NCI-H2107 treated with DMSO at 0.1 percent for 48 hours (cell line): Measurements from ENCODE around the gene SLC24A1.
"Not testable (repeated sequence)": the region's sequence is repeated elsewhere in the genome, so short reads cannot be mapped to it uniquely, and the experiment has no call there.

Source experiments
- DNase-seq: peaks from one replicate; lab custom pipeline; 2025; ENCODE audit not compliant: unreplicated experiment; lab: John Stamatoyannopoulos, UW

The SLC24A1 gene

DNA sequence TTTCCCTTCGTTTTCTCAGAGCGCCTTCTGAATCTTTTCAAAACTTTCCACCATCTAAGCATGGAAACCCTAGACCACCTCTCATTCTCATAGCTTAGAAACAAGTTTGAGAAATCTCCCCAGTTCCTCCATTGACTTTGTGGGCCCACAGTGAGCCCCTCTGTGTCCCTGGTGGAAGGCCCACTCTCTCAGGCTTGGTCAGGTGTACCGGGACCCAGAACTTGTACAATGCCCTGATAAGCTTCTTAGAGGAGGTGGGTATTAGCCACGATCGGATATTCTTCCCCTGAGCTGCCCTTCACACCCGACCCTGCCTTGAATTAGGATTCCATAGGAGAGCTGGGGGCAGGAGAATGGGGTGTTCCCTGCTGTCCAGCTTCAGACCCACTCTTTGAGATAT lies at the start of gene SLC24A1:
SLC24A1 (plus strand) TSS at position 301 of the 400 bp plus-strand sequence. CDS start 2,143 bp downstream, outside the sequence.
- no peak for DNase-seq

DNA sequence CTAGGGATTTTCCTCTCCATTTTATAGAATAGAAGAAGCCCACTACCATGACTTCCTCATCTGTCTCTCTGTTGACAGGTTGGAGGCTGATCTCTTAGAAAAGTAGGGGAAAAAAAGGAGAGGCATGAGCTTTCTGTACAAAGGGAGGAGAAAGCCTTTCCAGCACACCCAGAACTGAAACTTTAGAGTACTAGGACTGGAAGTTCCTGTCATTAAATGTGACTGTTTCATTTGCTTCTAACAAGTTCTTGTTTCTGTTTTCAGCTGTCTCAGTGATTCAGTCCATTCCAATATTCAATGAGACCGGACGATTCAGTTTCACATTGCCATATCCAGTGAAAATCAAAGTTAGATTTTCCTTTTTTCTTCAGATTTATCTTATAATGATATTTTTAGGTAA lies 49.8 kb upstream of the SLC24A1 start:
- no peak for DNase-seq

DNA sequence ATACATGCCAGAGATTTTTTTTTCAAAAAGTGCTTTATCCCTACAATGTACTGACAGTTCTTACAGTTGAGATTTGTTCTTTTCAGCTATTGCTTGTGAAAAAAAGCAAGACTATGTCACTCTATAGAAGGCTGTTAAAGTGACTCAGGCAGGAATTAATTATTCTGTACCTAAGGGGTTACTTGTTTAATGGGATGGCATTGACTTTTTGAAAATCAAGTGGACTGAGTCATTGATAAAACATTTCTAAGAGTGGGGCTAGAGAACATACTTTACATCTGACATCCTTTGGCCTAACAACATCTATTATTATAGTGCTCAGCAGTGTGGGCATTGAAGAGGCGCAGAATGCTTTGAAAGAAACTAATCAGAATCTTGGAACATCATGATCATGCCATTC lies 45.1 kb upstream of the SLC24A1 start:
- no peak for DNase-seq

DNA sequence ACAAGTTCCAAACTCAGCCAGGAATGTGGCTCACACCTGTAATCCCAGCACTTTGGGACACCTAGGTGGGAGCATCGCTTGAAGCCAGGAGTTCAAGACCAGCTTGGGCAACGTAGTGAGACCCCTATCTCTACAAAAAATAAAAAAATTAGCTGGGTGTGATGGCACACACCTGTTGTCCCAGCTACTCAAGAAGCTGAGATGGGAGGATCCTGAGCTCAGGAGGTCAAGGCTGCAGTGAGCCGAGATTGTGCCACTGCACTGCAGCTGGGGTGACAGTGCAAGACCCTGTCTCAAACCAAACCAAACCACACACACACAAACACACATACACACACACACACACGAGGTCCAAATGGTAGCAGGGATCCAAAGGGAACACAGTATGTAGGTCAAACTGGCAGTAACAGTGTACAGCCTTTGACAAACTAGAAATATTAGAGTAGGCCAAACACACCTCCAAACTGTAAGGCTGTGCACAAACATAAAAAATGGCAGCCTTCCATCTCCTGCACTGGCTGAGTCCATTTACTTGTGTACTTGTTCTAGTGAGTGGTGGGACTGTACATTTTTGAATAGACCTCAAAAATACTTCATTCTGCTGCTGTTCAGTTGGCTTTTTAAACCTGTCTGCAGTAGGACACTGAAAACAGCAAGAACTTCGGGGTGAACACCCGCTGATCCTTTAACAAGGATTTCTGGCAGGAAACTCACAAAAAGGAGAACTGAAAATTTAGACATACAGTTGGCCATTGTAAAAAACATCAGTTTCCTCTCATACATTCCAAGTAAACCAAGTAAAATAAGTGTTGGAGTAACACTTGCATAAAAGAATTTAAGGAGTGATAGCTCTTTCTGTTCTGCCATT lies 44.4 kb upstream of the SLC24A1 start:
- DNase-seq: no peak

DNA sequence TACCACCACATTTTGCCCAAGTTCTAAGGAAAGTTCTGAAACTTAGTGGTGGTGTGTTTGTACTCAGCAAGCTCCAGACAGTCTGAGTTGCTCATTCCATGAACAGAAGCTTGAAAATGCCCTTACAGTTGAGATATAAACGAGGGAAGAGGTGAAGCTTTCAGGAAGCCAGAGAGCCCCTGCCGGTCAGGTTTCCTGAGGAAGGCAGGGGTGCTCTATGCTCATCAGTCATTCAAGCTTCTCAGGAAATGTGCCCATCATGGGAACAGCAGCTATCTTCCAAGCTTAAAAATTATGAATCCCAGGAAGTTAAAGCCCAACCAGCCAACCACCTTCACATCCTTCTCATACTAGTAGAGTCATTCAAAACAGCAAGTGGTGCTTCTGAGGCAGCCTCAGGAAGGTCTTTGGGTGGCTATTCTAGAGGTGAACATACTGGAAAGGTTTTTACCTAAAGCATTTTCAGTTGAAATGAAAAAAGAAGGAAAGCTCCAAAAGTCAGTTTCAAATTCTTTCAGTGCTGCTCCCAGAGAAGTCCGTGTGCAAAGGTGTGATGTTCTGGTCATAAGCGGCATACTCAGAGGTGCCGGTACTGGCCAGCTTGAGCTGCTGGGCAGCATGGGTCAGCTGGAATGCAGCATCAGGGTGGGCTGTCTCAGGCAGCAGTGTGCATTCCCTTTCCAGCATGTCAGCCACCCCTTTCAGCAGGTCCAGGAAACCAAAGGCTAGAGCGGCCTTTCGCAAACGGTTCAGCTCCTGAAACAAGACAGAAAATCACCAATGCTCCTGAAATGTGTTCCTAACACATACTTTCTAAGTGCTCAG lies 42.6 kb upstream of the SLC24A1 start:
- DNase-seq: no peak

DNA sequence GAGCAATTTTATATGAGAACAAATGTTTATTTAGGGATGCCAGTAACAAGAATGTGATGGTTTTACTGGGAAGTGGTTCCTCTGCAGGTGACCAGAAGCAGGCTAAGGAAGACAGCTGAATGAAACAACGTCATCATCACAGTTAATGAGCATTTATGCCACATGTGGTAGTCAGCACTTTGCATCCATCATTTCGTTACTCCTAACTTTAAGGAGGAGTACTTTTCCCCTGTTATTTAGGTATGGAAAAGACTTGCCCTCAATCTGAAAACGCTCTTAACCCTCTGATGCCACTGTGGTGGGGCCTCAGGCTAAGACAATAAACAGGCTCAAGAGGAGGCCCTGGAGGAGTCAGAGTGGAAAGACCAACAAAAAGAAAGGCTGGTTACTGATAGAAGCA lies 42.0 kb upstream of the SLC24A1 start:
- DNase-seq: no peak

DNA sequence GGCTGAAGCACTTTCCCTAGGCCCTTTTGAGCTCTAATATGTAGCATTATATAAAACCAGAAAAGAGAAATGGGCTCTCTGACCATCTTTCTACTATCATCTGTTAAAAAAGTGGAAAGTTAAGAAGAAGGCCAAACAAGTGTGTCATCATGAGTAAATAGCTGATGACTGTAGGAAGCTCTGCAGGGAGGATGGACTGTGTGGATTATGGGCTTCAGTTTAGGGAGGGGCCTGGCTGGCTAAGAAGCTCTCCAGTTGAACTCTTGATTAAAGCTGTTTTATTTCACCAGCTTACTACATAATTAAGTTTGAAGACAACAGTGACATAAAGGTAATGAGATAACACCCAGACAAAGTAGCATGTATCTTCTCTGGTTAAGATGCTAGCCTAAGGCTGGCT lies 41.5 kb upstream of the SLC24A1 start:
- no peak for DNase-seq

DNA sequence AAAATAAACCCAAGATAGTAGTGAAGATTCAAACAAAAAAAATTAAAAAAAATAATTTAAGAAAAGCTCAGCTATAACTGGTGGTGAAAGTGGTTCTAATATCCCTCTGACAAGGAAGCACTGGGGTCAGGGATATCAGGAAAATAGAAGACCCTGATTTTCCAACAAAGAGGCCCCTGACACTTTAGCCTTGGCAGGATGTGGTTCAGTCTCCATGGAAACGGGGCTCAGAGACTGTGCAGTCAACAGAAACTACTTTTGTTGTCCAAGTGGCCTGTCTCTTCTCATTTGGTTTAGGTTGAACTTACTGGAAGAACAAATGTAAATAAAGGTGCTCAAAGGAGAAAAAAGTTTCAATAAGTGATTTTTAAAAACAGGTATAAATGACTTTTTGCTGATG lies 38.0 kb upstream of the SLC24A1 start:
- no peak for DNase-seq

DNA sequence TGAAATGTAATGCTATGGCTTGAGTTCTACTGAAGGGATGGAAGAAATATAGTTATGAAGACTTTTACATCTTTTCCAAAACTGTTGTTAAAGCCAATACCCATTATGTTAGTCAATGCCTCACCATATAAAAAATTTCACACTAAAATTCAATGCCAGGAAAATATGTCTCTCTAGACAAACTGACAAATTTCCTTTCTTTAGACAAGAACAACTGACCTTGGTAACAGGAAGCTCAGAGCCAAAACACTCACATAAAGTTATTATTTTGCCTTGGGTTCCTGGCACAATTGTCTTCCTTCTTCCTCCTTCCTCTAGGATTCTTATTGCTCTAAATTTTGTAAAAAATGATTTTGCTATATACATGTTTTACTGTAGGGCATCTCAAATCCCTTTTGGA lies 37.5 kb upstream of the SLC24A1 start:
- no peak for DNase-seq

DNA sequence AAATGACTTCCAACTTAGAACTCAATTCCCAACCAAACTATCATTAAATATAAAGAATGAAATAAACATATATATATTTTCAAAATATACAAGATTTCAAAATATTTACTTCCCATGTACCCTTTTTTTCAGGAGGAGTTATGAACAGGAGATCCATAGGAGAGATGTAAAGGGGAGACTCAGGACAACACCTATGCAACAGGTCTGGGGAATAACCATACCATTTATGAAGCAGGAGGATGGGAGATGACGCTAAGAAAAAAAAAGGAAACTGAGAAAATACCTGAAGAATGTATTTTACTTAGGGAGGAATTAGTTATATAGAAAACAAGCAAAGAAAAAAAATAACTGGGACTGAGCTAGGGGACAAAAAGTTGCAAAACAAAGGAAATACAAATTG lies 34.6 kb upstream of the SLC24A1 start:
- DNase-seq: no peak

DNA sequence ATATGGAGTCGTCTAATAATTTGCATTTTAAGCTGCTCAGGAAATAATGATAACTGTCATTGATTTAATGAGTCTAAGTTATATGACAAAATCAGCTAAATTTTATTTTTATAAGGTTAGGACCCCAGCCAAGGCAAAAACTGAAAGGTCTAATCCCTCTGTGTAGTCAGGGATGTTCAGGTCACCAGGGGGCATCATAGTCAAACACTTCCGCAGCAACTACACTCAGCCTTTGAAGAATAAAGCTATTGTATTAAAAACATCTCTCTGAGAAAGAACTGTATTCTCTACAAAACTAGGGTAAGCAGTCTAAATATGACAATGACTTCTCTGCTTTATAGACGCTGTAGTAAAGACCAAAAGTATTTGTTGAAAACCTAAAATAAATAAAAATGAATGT lies 25.8 kb upstream of the SLC24A1 start:
- DNase-seq: no peak

DNA sequence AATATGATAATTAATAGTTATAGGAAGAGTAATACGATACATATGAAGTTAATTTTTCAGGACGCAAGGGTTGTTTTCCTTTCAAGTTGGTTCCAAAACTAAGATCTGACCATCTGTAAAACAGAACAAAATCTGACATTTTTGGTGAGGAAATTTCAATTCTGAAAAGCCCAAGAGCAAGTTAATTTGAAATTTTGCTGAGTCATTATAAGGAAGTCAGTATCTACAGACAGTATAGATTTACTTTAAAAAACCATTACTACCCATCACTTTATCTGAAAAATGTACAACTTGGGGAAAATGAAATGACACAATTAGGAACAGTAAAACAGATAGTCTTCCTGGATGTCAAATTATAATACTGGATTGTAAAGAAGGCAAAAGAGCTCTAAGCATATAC lies 23.3 kb upstream of the SLC24A1 start:
- no peak for DNase-seq

DNA sequence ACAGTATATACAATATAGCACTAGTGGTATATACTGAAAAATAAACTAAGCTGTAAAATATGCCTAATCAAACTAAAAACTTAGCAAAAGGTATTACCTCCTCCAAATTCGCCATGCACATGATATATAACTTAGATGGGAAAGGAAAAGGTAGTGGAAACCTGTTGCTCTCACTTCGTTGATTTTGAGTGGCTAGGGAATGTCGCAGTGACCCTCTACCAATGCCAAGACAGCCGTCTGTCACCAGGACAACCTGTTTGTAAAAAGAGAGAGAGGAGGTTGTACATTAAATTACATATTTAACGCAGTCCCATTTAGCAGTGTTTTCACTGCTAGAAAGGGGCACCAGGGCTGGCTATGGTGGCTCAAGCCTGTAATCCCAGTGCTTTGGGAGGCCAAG lies 22.1 kb upstream of the SLC24A1 start:
- no peak for DNase-seq

DNA sequence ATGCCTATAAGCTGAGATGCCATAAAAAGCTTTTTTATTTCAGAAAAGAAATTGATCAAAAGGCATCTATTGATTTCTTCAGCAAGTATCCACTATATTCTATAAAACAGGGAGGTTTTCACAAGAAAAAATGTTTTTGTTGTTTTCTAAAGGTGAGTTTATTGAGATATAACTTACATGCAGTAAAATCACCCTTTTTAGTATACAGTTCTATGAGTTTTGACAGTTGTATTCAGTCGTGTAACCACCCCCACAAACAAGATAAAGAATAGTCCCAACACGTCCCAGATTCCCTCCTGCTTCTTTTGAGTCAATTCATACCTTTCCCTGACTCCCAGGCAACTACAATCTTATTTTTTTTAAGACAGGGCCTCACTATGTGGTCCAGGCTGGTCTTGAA lies 18.6 kb upstream of the SLC24A1 start:
- DNase-seq: no peak

DNA sequence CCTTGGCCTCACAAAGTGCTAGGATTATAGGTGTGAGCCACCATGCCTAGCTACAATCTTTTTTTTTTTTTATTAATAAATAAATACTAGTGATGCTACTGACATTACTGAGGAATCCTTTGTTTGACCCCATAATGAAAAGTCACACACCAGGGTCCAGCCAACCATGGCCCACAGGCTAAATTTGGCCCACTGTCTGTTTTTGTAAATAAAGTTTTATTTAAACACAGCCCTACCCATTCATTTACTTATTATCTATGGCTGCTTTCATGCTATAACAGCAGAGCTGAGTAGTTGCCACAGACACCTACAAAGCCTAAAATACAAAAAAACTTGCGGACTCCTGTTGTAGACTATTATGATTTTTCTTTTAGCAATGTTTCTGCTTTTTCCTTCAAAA lies 18.2 kb upstream of the SLC24A1 start:
- DNase-seq: no peak

DNA sequence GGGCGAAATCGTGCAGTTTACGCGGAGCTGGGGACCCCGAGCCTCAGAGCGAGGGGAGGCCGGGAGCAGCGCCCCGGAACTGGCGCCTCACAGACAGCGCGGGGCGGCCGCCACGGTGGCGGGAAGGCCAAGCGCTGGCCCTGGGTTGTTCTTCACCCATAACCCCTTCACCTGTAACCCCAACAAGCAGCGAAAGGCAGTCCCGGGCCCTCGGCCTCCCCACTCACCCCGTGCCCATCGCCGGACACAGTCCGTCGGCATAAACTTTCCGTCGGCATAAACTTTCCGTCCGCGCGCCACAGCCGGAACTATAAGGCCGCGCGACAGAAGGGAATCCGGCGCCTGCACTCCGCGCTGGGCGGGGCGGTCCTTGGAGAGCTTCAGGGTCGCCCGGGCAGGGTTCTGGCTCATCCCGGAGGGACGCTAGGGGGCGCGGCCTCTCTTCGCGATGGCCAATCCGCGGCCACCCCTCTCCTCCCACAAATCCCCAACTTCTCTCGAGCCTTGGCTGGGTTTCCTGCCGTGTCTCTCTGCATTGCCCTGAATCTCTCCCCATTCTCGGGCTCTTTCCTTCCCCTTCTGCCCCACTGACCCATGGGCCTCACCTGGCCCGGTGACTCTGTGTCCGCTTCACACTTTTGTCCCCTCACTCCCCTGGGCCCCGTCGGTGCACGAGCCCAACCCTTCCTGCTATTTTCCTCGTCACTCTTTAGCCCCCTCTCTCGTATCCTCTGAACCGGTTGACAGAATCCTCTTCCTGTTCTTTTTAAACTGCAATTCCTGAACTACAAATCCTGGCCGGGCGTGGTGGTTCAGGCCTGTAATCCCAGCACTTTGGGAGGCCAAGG lies 10.6 kb upstream of the SLC24A1 start, which contains the start of gene INTS14:
INTS14 (minus strand) TSS at position 261 of the 848 bp plus-strand sequence. CDS start 3,751 bp downstream, outside the sequence.
- peak; percentile 62 for DNase-seq

DNA sequence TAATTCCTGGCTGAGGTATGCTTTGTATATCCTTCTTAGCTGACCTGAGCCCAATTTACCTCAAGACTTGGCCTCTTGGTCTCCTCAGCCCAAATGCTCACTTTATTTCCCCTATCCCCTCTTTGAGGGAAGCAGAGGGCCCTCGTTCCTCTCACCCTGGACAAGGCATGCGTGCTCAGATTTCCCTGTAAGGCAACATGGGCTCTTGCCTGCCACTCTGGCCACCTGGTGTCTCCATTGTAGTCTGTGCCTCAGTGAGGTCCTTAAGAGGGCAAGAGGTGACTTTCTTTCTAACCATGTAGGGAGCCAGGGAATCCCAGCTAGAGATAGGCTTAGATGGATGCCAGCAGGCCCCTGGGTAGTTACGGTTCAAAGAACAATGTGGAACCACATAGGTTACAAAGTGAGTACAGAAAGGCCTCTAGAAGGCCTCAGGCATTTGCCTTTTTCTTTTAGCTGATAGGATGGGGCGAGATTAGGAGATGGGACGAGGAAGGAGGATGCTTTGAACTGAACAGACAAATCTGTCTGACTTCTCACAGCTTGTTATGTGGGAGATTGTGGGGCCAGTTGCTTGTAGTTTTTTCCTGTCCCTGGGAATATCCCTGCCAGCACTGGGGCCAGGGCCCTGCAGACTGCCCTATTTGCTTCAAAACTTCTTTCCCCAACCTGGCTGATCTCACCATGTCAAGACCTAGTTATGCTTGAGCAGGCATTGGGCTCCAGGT lies 9.7 kb upstream of the SLC24A1 start:
- no peak for DNase-seq

DNA sequence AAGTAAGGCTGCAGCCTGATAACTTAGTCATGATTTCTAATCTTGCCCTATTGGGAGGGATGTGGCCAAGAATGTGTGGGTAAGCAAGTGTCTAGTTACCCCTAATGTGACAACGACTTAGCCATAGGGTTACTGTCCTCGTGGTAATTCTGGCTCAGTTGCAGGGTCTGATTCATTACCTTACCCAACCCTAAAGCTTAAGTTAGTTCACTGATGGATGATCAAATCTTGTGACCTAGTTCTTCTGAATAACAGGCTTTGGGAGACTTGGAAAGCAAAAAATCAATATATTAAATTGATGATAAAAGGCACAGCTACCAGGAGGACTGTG lies 9.2 kb upstream of the SLC24A1 start:
- no peak for DNase-seq

DNA sequence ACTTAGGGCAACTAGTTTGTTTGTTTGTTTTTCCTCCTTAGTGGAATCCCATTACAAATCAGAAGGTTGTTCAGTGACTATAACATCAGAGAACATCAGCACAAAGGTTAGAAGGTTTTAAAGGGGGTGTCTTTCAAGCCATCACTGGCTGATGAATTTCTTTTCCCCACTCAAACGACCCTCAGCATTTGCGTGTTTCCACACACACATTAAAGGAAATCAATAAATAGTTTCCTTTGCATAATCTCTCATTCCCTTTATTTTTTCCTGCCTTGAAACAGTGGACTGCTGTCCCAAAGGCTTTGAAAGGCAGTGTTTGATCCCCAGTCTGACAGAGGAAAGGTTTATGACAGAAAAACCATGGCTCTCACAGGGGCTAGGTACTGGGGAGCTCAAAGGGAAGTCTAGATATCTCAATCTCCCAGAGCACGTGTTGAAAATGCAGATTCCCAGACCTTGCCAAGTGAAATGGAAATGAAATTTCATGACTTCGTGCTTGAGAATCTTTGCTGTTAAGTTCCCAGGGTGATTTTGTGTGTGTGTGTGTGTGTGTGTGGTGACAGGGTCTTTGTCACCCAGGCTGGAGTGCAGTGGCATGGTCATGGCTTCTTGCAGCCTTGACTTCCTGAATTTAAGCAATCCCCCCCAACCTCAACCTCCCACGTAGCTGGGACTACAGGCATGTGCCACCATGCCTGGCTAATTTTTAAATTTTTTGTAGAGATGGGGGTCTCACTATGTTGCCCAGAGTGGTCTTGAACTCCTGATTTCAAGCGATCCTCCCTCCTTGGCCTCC lies 8.6 kb upstream of the SLC24A1 start:
- no peak for DNase-seq

DNA sequence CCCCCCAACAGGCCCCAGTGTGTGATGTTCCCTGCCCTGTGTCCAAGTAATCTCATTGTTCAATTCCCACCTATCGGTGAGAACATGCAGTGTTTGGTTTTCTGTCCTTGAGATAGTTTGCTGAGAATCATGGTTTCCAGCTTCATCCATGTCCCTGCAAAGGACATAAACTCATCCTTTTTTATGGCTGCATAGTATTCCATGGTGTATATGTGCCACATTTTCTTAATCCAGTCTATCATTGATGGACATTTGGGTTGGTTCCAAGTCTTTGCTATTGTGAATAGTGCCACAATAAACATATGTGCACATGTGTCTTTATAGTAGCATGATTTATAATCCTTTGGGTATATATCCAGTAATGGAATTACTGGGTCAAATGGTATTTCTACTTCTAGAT lies 5.9 kb upstream of the SLC24A1 start:
- not testable (repeated sequence) for DNase-seq
